ENCODE data around the gene SMIM41.
A peak's percentile ranks its signal among the peaks of the same experiment; 100 is the strongest.

SMIM41 gene

GRCh38 chr12:52063981-52064649 is 15.4 kb upstream of the SMIM41 start:
- DNase-seq, result no peak

- no peak for DNase-seq
Measured at GRCh38 chr12:52066346-52067080, 13.0 kb upstream of the SMIM41 start.

GRCh38 chr12:52067081-52067374 is 12.5 kb upstream of the SMIM41 start:
- no peak for DNase-seq

- peak; percentile 90 for DNase-seq
Measured at GRCh38 chr12:52069327-52070184, 9.9 kb upstream of the SMIM41 start, which contains the start of gene ATG101. Gene ATG101, plus strand, starts transcription at chr12:52069978. Its CDS starts 3,673 bp downstream, at chr12:52073651.

- DNase-seq, result no peak
Measured at GRCh38 chr12:52070185-52070925, 9.1 kb upstream of the SMIM41 start.

- no peak for DNase-seq
Measured at GRCh38 chr12:52073531-52074381, 5.7 kb upstream of the SMIM41 start.

GRCh38 chr12:52074971-52075724 is 4.4 kb upstream of the SMIM41 start:
- no peak for DNase-seq

GRCh38 chr12:52076811-52077210 is 2.7 kb upstream of the SMIM41 start:
- no peak for DNase-seq

- no peak for DNase-seq
Measured at GRCh38 chr12:52078276-52078675, 1.2 kb upstream of the SMIM41 start.

GRCh38 chr12:52080403-52081251 is 1.1 kb downstream of the SMIM41 start:
- DNase-seq, result no peak

- DNase-seq, result no peak
Measured at GRCh38 chr12:52081263-52081733, 1.8 kb downstream of the SMIM41 start.

GRCh38 chr12:52082026-52082668 is 2.6 kb downstream of the SMIM41 start:
- DNase-seq, result no peak

GRCh38 chr12:52082669-52082987 is 3.1 kb downstream of the SMIM41 start:
- DNase-seq, result no peak

- DNase-seq, result peak; percentile 91
Measured at GRCh38 chr12:52082988-52083637, 3.6 kb downstream of the SMIM41 start.

- DNase-seq, result no peak
Measured at GRCh38 chr12:52083638-52083996, 4.1 kb downstream of the SMIM41 start.

- peak; percentile 3 for DNase-seq
Measured at GRCh38 chr12:52084491-52085231, 5.2 kb downstream of the SMIM41 start.

GRCh38 chr12:52085682-52086180 is 6.2 kb downstream of the SMIM41 start:
- DNase-seq, result no peak

GRCh38 chr12:52086366-52086765 is 6.9 kb downstream of the SMIM41 start:
- DNase-seq, result peak; percentile 9

Data from 8988T (cell line).